ENCODE measurements around the gene SLC35F3.

SLC35F3 gene

DNA sequence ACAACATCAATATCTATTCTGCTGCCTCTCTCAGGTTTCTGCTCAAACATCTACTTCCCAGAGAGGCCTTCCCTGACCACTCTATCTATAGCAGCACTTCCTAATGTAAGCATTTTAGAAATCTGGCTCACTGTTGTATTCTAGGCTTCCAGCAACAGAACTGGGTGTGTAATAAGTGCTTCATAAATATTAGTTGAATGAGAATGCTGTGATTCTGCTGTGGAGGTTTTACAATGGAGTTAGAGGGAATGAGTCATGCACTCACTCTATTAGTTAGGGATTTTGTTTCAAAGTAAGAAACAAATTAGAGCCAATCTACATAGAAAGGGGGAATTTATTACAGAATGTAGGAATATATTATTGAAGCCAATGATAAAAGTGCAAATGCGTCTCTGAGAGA lies 38.6 kb upstream of the SLC35F3 start:
- Histone ChIP-seq H3K9me3 (ENCODE audit: severe bottlenecking) (peaks cover 14% of the 10 kb centered on the region), H3K36me3 (no peaks in the 10 kb centered on the region), H3K4me3 (ENCODE audit: low read depth, low read length) (no peak overlapping the region), H3K27me3 (ENCODE audit: insufficient read depth, low read depth, severe bottlenecking) (peaks cover 65% of the 10 kb centered on the region), H3K27ac (no peak overlapping the region)
- no peak for DNase-seq
- TF ChIP-seq, protein P1, sequence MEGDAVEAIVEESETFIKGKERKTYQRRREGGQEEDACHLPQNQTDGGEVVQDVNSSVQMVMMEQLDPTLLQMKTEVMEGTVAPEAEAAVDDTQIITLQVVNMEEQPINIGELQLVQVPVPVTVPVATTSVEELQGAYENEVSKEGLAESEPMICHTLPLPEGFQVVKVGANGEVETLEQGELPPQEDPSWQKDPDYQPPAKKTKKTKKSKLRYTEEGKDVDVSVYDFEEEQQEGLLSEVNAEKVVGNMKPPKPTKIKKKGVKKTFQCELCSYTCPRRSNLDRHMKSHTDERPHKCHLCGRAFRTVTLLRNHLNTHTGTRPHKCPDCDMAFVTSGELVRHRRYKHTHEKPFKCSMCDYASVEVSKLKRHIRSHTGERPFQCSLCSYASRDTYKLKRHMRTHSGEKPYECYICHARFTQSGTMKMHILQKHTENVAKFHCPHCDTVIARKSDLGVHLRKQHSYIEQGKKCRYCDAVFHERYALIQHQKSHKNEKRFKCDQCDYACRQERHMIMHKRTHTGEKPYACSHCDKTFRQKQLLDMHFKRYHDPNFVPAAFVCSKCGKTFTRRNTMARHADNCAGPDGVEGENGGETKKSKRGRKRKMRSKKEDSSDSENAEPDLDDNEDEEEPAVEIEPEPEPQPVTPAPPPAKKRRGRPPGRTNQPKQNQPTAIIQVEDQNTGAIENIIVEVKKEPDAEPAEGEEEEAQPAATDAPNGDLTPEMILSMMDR (IDR thresholded peaks at IDR 0.05; ENCODE audit: low read depth, low read length) = no peak

DNA sequence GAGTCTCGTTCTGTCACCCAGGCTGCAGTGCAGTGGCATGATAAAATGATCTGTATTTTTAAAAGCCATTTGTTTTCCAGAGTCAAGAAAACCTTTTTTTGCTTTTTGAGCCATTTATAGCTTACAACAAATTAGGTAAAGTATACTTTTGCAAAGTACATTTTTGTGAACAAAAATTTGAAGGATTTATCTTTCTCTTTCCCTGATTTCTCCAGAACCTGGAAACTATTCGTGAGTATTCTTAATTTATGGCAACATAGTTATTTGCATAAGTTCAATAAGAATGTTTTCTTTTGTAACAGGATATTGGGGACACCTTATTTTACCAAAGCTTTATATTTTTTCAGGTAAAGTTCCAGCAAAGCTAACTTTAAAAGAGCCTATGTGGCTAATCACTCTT lies 37.4 kb upstream of the SLC35F3 start:
- Histone ChIP-seq H3K36me3 (no peaks in the 10 kb centered on the region), H3K4me3 (ENCODE audit: low read depth, low read length) (no peak overlapping the region), H3K27ac (no peak overlapping the region), H3K9me3 (ENCODE audit: severe bottlenecking) (peaks cover 14% of the 10 kb centered on the region), H3K27me3 (ENCODE audit: insufficient read depth, low read depth, severe bottlenecking) (peaks cover 70% of the 10 kb centered on the region)
- TF ChIP-seq, protein P1 (IDR thresholded peaks at IDR 0.05; ENCODE audit: low read depth, low read length) = no peak
- no peak for DNase-seq

DNA sequence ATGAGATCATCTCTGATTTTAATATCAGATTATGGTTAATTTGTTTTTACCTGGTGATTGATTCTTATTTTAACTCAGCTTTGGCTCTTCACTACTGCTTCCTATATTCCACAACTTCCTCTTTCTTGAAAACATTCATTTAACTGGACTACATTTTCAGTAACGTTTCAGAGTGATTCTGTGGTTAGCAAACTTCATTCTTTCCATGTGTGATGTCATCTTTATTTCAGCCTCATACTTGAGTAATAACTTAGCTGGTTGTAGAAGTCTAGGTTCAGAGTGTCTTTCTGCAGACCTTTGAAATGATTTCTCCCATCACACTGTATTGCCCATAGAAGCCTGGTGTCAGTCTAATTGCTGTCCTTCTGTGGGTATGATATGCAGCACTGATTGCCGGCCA lies 36.0 kb upstream of the SLC35F3 start:
- no peak overlapping the region for H3K4me3 ChIP-seq (ENCODE audit: low read depth, low read length)
- no peak for DNase-seq
- peaks cover 14% of the 10 kb centered on the region for H3K9me3 ChIP-seq (ENCODE audit: severe bottlenecking)
- H3K27me3 ChIP-seq (ENCODE audit: insufficient read depth, low read depth, severe bottlenecking) = peaks cover 72% of the 10 kb centered on the region
- TF ChIP-seq, protein P1 (IDR thresholded peaks at IDR 0.05; ENCODE audit: low read depth, low read length) = no peak
- H3K27ac ChIP-seq = no peak overlapping the region
- no peaks in the 10 kb centered on the region for H3K36me3 ChIP-seq

DNA sequence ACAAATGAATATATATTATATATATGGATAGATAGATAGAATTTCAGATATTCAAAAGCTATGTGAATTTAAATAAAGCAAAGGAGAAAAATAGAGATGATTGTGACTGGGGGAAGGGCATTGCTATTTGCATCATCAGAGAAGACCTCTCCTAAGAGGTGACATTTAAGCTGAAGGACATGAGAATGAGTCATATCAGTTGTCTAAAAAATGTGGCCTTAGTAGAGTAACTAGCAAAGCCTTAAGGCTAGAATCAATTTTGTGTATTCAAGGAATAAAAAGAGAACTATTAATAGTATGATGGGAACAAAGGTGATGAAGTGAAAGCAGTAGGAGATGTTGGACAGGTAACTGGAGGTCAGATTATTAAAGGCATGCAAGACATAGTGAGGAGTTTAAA lies 34.8 kb upstream of the SLC35F3 start:
- Histone ChIP-seq H3K4me3 (ENCODE audit: low read depth, low read length) (no peak overlapping the region), H3K27ac (no peak overlapping the region), H3K9me3 (ENCODE audit: severe bottlenecking) (peaks cover 11% of the 10 kb centered on the region), H3K36me3 (no peaks in the 10 kb centered on the region), H3K27me3 (ENCODE audit: insufficient read depth, low read depth, severe bottlenecking) (peaks cover 74% of the 10 kb centered on the region)
- TF ChIP-seq, protein P1 (IDR thresholded peaks at IDR 0.05; ENCODE audit: low read depth, low read length) = no peak
- DNase-seq = no peak

DNA sequence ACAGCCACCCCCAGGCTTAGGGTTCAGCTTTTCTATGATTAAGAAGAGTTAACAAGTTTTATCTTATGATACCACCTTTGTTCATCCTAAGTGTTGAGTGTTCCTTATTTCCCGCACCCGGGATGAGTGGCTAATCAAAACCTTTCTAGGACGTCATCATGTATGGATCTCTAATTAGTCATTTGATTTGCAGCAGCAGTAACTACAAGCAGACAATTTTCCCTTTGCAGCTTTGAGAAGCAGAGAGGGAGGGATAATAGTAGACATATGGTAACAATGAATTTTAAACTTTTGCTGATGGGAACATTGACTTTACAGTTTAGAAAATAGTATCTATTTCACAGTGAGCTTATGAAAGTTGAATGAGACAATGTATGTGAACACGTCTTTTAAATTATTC lies 30.8 kb upstream of the SLC35F3 start:
- Histone ChIP-seq H3K36me3 (no peaks in the 10 kb centered on the region), H3K27me3 (ENCODE audit: insufficient read depth, low read depth, severe bottlenecking) (peaks cover 92% of the 10 kb centered on the region)
- TF ChIP-seq, protein P1 (IDR thresholded peaks at IDR 0.05; ENCODE audit: low read depth, low read length) = no peak

DNA sequence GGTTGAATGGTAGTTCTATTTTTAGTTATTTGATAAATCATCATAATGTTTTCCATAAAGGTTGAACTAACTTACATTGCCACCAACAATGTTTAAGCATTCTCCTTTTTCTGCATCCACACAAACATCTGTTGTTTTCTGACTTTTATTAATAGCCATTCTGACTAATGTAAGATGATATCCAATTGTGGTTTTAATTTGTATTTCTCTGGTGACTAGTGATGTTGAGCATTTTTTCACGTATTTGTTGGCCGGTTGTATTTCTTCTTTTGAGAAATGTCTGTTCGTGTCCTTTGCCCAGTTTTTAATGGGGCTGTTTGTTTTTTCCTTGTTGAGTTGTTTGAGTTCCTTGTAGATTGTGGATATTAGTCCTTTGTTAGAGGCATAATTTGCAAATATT lies 24.6 kb upstream of the SLC35F3 start:
- Histone ChIP-seq H3K27ac (no peak overlapping the region), H3K9me3 (ENCODE audit: severe bottlenecking) (no peaks in the 10 kb centered on the region), H3K36me3 (no peaks in the 10 kb centered on the region), H3K27me3 (ENCODE audit: insufficient read depth, low read depth, severe bottlenecking) (peaks cover 89% of the 10 kb centered on the region), H3K4me3 (ENCODE audit: low read depth, low read length) (no peak overlapping the region)
- no peak for DNase-seq
- TF ChIP-seq, protein P1 (IDR thresholded peaks at IDR 0.05; ENCODE audit: low read depth, low read length) = no peak

More for the DNA sequence above, 30.8 kb upstream of the SLC35F3 start:
- Histone ChIP-seq H3K4me3 (ENCODE audit: low read depth, low read length) (no peak overlapping the region), H3K27ac (no peak overlapping the region), H3K9me3 (ENCODE audit: severe bottlenecking) (no peaks in the 10 kb centered on the region)
- no peak for DNase-seq

Data from WERI-Rb-1 (cell line).